ENCODE results near the gene SH3BP2.

The SH3BP2 gene

DNA sequence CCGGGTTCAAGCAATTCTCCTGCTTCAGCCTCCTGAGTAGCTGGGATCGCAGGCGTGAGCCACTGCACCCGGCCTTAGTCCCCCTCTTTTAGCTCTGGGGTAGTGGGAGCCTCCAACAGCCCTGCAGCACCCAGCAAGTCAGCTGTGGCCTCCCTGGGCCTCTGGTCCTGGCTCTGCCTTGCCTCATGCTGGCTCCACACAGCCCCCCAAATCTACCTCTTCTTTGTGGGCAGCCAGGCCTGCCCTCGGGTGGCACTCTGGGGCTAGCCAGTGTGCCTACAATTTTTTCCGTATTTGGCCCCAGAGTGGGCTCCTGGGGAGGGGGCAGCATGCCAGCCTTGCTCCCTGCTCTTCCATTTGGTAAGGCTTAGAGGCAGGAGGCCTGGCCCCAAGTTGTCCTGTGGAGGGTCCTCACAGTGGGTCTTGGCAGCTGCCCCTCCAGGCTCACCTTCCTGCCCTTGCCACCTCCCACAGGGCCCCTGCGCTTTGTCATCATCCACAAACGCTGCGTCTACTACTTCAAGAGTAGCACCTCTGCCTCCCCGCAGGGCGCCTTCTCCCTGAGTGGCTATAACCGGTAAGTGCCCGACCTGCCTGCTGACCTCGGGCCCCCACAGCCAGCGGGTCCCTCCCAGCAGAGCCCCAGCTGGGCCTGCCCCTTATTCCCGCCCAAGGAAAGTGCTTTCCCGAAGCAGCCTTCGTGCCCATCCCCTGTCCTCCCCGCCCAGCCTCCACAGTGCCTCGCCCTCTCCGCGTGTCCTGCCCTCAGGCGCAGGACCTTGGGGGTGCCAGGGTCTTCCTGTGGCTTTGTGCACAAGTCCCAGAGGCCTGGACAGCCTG, 29.8 kb downstream of the SH3BP2 start:
- DNase-seq = no peak

GRCh38 chr4:2823301-2823670, 30.4 kb downstream of the SH3BP2 start:
- no peak for DNase-seq

- no peak for DNase-seq
Observed at GRCh38 chr4:2823671-2824328, 30.9 kb downstream of the SH3BP2 start.

- no peak for DNase-seq
Observed at GRCh38 chr4:2824329-2824835, 31.5 kb downstream of the SH3BP2 start.

- DNase-seq = no peak
Observed at GRCh38 chr4:2824836-2825381, 32.0 kb downstream of the SH3BP2 start.

- no peak for DNase-seq
Observed at GRCh38 chr4:2825740-2826139, 32.9 kb downstream of the SH3BP2 start.

GRCh38 chr4:2827071-2827873, 34.4 kb downstream of the SH3BP2 start:
- no peak for DNase-seq

- no peak for DNase-seq
Observed at GRCh38 chr4:2827874-2828751, 35.2 kb downstream of the SH3BP2 start.

GRCh38 chr4:2828758-2829181, 35.9 kb downstream of the SH3BP2 start:
- no peak for DNase-seq

DNA sequence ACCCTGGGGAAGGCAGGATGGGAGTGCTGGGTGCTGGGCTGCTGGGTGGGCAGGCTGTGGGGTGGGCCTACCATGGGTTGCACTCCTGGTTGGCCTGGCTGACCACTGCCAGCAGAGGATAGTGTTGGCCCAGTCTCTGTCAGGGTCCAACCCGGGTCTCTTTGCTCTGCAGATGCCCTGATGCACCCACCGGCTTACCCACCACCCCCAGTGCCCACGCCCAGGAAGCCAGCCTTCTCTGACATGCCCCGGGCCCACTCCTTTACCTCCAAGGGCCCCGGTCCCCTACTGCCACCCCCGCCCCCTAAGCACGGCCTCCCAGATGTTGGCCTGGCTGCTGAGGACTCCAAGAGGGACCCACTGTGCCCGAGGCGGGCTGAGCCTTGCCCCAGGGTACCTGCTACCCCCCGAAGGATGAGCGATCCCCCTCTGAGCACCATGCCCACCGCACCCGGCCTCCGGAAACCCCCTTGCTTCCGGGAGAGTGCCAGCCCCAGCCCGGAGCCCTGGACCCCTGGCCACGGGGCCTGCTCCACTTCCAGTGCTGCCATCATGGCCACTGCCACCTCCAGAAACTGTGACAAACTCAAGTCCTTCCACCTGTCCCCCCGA, 36.5 kb downstream of the SH3BP2 start:
- no peak for DNase-seq

GRCh38 chr4:2829933-2830451, 37.1 kb downstream of the SH3BP2 start:
- no peak for DNase-seq

DNA sequence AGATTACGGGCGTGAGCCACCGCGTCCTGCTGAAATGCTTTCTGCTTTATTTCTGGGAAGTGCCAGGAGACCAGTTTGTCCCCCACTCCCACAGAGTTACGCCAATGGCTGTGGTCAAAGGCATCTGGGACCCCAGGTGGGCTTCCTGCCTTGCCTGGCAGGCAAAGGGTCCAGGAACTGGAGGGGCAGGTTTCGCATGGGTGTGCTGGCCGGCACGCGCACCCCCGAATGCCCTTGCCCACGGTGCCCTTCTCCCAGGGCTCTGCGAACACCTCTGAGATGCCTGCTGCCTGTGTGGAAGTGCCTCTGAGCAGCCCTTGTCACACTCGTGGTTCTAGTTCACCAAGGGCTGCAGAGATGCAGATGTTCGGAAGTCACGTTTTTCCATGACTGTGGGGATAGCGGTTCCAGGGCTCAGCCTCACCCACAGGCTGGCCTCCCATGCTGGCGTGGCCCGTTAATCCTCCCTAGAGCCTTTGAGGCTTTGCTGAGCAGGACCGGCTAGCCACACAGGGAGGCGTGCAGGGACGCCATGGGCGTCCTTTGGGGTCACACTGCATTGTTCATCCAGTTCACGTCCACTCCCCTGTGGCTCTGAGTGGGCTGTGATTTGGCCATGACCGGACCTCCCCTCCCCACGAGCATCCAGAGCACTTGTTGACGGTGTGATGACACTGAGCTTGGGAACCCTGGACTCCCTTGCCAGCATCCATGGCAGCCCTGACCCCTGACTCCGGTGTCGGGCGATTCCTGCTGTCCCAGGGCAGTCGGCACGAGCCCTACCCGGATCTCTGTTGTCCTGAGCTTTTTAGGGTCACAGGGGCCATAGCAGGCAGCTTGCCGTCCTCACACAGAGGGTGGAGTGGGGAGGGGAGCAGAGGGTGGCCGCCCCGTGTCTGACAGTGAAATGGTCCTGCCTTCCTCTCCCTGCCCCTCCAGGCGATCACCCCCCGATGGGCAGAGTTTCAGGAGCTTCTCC, 38.0 kb downstream of the SH3BP2 start:
- no peak for DNase-seq

GRCh38 chr4:2831611-2832308, 38.9 kb downstream of the SH3BP2 start:
- DNase-seq = no peak

- DNase-seq = no peak
Observed at GRCh38 chr4:2832309-2832980, 39.6 kb downstream of the SH3BP2 start.

- DNase-seq = no peak
Observed at GRCh38 chr4:2832981-2833670, 40.2 kb downstream of the SH3BP2 start.

- no peak for DNase-seq
Observed at GRCh38 chr4:2833671-2834000, 40.8 kb downstream of the SH3BP2 start.

GRCh38 chr4:2834001-2834921, 41.4 kb downstream of the SH3BP2 start:
- no peak for DNase-seq
